Measurements from ENCODE around the gene MMD2.

The MMD2 gene

GRCh38 chr7:4948402-4948801 lies 10.6 kb downstream of the MMD2 start:
- no peak overlapping the region for H3K9ac ChIP-seq (ENCODE audit: low read length)
- no peaks in the 10 kb centered on the region for H3K36me3 ChIP-seq (replicated peaks; ENCODE audit: insufficient read depth, low read length)
- H3K9me2 ChIP-seq (replicated peaks; ENCODE audit: insufficient read depth, low read length) = no peaks in the 10 kb centered on the region
- H3K4me3 ChIP-seq (ENCODE audit: low read length) = no peak overlapping the region
- H3K4me1 ChIP-seq (ENCODE audit: low read length) = no peaks in the 10 kb centered on the region
- no peak for DNase-seq
- H3K27me3 ChIP-seq (replicated peaks; ENCODE audit: insufficient read depth, low read length) = peaks cover 28% of the 10 kb centered on the region
- no peak overlapping the region for H3K4me2 ChIP-seq (ENCODE audit: low read depth, low read length)
- no peaks in the 10 kb centered on the region for H3K9me3 ChIP-seq (replicated peaks; ENCODE audit: insufficient read depth, low read length)
- H2AFZ ChIP-seq (ENCODE audit: low read length) = no peak overlapping the region
- no peak for TF ChIP-seq EZH2phosphoT487 (IDR thresholded peaks at IDR 0.05; ENCODE audit: low read length)
- TF ChIP-seq CTCF (IDR thresholded peaks at IDR 0.05; ENCODE audit: low read length) = no peak
- H3K27ac ChIP-seq (ENCODE audit: low read length) = no peak overlapping the region
- H4K20me1 ChIP-seq (ENCODE audit: insufficient read depth, low read length) = no peaks in the 10 kb centered on the region
- no peaks in the 10 kb centered on the region for H3F3A ChIP-seq (ENCODE audit: insufficient read depth, low read length)
- no peaks in the 10 kb centered on the region for H3K79me2 ChIP-seq (ENCODE audit: low read length)

- Histone ChIP-seq H3K9ac (ENCODE audit: low read length) (no peak overlapping the region), H3K79me2 (ENCODE audit: low read length) (no peaks in the 10 kb centered on the region), H3K4me1 (ENCODE audit: low read length) (no peaks in the 10 kb centered on the region), H3K4me3 (ENCODE audit: low read length) (no peak overlapping the region), H3K4me2 (ENCODE audit: low read depth, low read length) (no peak overlapping the region), H3K9me3 (replicated peaks; ENCODE audit: insufficient read depth, low read length) (no peaks in the 10 kb centered on the region), H4K20me1 (ENCODE audit: insufficient read depth, low read length) (no peaks in the 10 kb centered on the region), H3F3A (ENCODE audit: insufficient read depth, low read length) (no peaks in the 10 kb centered on the region), H3K36me3 (replicated peaks; ENCODE audit: insufficient read depth, low read length) (no peaks in the 10 kb centered on the region), H2AFZ (ENCODE audit: low read length) (no peak overlapping the region), H3K27ac (ENCODE audit: low read length) (no peak overlapping the region), H3K9me2 (replicated peaks; ENCODE audit: insufficient read depth, low read length) (no peaks in the 10 kb centered on the region), H3K27me3 (replicated peaks; ENCODE audit: insufficient read depth, low read length) (peaks cover 33% of the 10 kb centered on the region)
- DNase-seq = no peak
- no peak for TF ChIP-seq EZH2 (optimal IDR thresholded peaks at IDR 0.05; ENCODE audit: low read depth, low read length)
Measured at GRCh38 chr7:4945949-4946348, 13.0 kb downstream of the MMD2 start.

GRCh38 chr7:4944939-4945338 lies 14.0 kb downstream of the MMD2 start:
- no peak for DNase-seq
- Histone ChIP-seq H3K9me2 (replicated peaks; ENCODE audit: insufficient read depth, low read length) (no peaks in the 10 kb centered on the region), H4K20me1 (ENCODE audit: insufficient read depth, low read length) (no peaks in the 10 kb centered on the region), H3K27me3 (replicated peaks; ENCODE audit: insufficient read depth, low read length) (peaks cover 44% of the 10 kb centered on the region), H3K79me2 (ENCODE audit: low read length) (no peaks in the 10 kb centered on the region), H3K27ac (ENCODE audit: low read length) (no peak overlapping the region), H2AFZ (ENCODE audit: low read length) (no peak overlapping the region), H3K36me3 (replicated peaks; ENCODE audit: insufficient read depth, low read length) (no peaks in the 10 kb centered on the region), H3K9me3 (replicated peaks; ENCODE audit: insufficient read depth, low read length) (no peaks in the 10 kb centered on the region), H3K4me1 (ENCODE audit: low read length) (no peaks in the 10 kb centered on the region), H3K4me3 (ENCODE audit: low read length) (no peak overlapping the region), H3K9ac (ENCODE audit: low read length) (no peak overlapping the region), H3K4me2 (ENCODE audit: low read depth, low read length) (no peak overlapping the region), H3F3A (ENCODE audit: insufficient read depth, low read length) (no peaks in the 10 kb centered on the region)
- TF ChIP-seq EZH2 (optimal IDR thresholded peaks at IDR 0.05; ENCODE audit: low read depth, low read length) = no peak
- no peak for TF ChIP-seq CTCF (IDR thresholded peaks at IDR 0.05; ENCODE audit: low read length)
- TF ChIP-seq EZH2phosphoT487 (IDR thresholded peaks at IDR 0.05; ENCODE audit: low read length) = no peak

GRCh38 chr7:4943297-4943696 lies 15.7 kb downstream of the MMD2 start:
- Histone ChIP-seq H3K9me2 (replicated peaks; ENCODE audit: insufficient read depth, low read length) (no peaks in the 10 kb centered on the region), H3K9ac (ENCODE audit: low read length) (no peak overlapping the region), H2AFZ (ENCODE audit: low read length) (no peak overlapping the region), H3F3A (ENCODE audit: insufficient read depth, low read length) (no peaks in the 10 kb centered on the region), H3K4me2 (ENCODE audit: low read depth, low read length) (no peak overlapping the region), H3K4me3 (ENCODE audit: low read length) (no peak overlapping the region), H3K36me3 (replicated peaks; ENCODE audit: insufficient read depth, low read length) (no peaks in the 10 kb centered on the region), H3K79me2 (ENCODE audit: low read length) (no peaks in the 10 kb centered on the region), H3K27me3 (replicated peaks; ENCODE audit: insufficient read depth, low read length) (peaks cover 41% of the 10 kb centered on the region), H3K4me1 (ENCODE audit: low read length) (no peaks in the 10 kb centered on the region), H3K27ac (ENCODE audit: low read length) (no peak overlapping the region), H4K20me1 (ENCODE audit: insufficient read depth, low read length) (no peaks in the 10 kb centered on the region), H3K9me3 (replicated peaks; ENCODE audit: insufficient read depth, low read length) (no peaks in the 10 kb centered on the region)
- TF ChIP-seq CTCF (IDR thresholded peaks at IDR 0.05; ENCODE audit: low read length) (no peak), EZH2 (optimal IDR thresholded peaks at IDR 0.05; ENCODE audit: low read depth, low read length) (no peak), EZH2phosphoT487 (IDR thresholded peaks at IDR 0.05; ENCODE audit: low read length) (no peak)
- DNase-seq = no peak
